Left kidney (tissue), 2 donors: ENCODE measurements around the gene CIP2A. TPM values are rescaled to one million over a fixed set of nuclear protein-coding genes. Genes with fewer than 3 reads are reported as not detected.
A peak's percentile ranks its signal among the peaks of the same experiment; 100 is the strongest.

Experiments used
- DNase-seq: peaks from one replicate; pipeline ENCODE4 v3.0.0-alpha.2; 2013
- polyA plus RNA-seq: library from polyadenylated mRNA; unstranded; fragments of 120-200 nt; gene quantifications from one replicate; pipeline ENCODE4 v1.2.1, GENCODE V29; 2013; ENCODE audit not compliant: insufficient read length

Gene CIP2A
- polyA plus RNA-seq, 1 donor, result 28.5 TPM

DNA sequence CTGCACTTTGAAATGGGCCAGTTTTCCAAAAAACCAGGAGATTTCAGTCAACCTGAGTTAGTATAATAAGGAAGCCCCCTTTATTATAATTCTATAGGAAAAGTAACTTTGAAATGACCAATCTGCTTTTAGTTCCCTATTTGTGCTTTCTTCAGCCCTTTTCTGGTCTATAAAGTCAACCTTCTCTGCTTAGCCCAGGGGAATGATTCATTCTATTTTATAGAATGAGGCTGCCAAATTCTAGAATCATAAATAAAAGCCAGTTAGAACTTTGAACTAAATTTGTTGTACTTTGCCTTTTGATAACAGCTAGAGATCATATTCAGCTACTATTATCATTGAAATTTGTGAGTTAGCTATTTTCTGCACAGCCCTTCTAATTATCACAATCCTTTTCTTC, 24.7 kb downstream of the CIP2A start:
- no peak for DNase-seq

DNA sequence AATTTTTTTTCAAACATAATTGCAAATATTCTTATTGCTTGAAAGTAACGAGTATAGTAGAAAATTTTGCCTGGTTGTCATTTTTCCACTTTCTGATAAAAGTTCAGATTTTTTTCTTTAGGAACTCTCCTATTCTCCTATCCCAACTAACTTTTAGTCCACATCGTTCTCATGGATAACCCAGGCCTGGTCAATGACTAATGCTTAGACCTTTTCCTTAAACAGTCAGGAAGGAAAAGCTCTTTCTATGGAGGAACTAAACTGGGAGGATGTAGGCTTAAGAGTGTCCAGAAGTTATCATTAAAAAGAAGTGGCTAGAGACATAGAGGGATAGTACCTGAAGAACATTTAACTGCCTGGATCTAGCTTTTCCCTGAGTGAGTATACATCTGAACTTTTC, 26.7 kb downstream of the CIP2A start:
- no peak for DNase-seq

DNA sequence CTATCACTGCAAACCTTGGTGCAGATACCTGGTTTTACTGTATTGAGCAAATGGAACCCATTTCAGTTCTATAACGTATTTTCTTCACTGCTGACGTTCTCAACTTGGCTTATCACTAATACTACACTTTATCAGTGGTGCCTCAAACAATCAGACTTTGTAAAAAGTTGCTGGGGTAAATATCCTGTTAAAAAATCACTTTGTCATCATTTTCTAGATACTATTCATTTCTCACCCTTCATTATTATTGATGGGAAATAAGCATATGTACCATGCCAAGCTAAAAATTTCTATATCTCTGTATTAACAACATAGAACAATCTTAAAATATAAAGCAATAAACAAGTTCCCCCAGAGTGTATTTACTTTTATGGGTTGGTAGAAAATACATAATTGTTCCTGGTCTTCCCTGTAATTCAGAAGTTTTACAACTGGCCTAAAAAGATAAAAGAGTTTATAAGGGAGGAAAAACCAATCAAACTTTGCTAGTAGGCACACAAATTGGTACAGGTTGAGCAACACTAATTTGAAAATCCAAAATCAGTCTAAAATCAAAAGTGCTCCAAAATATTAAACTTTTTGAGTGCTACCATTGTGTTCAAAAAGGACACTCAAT, 33.2 kb downstream of the CIP2A start:
- no peak for DNase-seq

DNA sequence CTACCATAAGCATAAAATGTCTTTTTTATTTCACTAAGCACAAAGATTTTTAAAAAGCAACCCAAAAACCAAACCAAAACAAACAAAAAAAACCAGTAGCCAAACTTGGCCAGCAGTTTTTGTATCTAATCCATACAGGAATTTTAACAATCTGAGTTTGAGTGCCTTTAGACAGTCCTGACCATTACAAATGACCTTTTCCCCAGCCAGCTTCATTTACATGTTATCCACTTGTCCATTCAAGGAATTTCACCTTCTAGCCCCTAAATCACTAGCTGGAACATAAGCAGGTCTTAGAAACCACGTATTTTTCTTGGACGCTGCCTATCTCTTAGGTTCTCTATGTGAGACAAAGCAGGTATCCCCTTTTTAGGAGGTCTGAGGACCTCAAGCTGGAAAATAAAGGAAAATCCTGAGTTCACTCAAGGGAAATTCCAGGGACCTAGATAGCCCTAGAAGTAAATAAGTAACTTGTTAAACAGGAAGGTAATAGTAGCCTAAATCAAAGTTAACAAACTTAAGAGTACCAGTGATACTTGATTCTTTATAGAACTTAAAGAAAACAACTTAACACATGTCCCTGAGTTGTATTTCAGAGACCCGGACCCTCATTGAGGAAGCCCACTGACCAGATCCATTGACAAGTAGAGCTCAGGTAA, 34.2 kb downstream of the CIP2A start:
- DNase-seq, result no peak

DNA sequence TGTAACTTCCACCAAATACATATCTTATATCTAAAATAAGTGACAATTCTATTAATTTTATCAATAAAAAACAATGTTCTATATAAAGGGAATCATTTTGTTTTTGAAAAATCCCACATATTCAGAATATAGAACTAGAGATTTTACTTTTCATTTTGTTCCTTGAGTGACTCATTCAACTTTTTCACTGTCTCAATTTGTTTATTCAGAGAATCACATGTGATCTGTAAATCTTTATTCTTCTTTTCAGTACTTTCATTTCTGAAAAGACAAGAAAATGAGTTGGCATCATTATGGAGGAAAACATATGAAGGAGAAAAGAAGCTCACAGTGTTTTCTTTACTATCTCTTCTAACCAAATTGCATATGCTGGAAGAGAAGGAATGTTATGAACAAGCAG, 35.0 kb downstream of the CIP2A start:
- DNase-seq, result no peak

DNA sequence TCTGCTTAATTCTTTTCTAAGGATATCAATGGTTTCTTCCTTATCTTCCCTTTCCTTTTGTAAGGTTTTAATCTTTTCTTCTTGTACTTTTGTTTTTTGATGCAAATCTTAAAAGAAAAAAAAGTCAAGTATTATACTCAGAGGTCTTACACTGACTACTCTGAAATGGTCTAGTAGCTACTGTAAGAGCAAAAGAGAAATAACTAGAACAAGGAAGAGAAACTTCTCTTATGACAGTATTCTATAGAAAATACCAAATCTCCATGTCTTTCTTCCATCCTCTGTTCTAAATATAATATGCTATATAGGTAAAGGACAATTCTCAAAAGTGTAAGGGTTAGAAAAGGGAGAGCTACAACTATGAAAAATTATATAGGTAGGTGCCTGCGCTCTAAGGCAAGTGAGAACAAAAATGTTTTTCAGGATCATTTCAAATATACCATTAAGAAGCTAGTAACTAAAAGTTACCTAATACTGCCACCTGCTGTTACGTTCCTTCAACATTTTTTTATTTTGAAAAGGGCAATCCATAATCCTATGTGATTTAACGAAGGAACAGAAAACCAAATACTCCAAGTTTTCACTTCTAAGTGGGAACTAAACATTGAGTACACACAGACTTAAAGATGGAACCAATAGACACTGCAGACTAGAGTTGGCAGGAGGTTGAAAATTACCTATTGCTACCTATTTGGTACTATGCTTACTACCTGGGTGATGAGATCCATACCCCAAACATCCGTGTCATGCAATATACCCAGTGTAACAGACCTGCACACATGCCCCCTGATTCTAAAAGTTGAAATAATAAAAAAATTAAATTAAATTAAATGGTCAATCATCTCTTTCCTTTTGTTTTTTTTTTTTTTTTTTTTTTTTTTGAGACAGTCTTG, 36.7 kb downstream of the CIP2A start:
- peak; percentile 55 for DNase-seq

DNA sequence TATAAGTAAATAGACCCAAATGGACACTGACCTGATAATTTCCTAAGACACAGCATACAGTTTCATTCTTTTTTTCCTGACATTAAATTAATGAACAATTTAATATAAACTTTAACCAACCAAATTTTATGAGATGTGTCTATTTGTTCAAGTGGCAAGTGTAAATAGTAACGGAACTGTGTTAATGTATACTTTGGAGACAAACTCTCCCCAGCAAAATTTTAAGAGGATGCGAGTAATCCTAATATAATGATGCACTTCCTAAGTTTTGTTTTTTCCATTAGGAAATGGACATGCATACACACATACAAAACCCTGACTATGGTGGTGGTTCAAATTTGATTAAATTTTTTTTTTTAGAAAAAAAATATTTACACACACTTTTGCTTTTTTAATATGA, 40.4 kb downstream of the CIP2A start:
- no peak for DNase-seq

DNA sequence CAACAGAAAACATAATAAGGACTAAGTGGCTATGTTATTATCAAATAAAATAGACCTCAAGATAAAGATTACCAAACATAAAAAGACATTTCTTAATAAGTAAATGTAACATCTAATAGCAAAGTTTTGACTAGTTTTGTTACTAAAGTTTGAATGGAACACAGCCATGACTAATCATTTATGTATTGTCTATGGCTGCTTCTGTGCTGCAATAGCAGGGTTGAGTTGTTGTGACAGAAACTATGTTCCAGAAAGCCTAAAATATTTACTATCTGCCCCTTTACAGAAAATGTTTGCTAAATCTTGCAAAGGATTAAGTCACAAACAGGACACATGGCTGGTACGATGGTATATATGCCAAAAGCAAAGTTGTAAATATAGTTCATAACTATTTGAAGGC, 40.9 kb downstream of the CIP2A start:
- no peak for DNase-seq

DNA sequence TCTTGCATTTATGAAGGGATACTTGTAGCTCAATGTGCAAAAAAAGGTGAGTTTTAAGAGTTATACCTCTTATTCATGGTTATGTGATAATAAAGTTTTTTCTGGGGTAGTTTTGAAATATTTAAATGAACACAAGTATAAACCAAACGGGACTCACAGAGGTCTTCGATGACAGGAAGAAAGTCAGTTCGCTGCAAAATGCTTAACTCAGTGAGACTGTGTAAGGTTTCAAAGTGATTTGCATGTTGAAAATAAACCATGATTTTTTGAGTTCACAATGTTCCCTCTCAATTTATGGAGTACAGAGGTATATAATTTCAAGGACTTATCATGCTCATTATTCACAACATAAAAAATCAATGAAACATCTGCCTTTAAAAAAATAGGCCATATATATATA, 42.5 kb downstream of the CIP2A start:
- DNase-seq, result no peak

DNA sequence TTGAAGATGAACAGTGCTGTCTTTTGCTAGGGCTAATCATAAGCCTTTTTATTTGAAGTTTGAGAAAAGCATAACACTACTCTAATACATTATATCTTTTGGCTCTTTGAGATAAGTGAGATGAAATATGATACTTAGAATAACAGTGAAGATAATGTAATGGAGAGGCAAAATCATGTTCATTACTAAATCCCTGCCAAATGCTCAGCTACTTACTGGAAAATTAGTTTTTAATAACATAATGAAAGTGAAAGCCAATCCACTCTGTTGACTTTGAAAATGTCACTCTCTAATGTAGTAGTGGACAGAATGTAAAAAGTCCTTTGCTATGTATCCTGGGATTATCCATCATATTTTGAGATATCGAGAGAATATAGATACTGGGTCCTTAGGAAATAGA, 43.0 kb downstream of the CIP2A start:
- no peak for DNase-seq

DNA sequence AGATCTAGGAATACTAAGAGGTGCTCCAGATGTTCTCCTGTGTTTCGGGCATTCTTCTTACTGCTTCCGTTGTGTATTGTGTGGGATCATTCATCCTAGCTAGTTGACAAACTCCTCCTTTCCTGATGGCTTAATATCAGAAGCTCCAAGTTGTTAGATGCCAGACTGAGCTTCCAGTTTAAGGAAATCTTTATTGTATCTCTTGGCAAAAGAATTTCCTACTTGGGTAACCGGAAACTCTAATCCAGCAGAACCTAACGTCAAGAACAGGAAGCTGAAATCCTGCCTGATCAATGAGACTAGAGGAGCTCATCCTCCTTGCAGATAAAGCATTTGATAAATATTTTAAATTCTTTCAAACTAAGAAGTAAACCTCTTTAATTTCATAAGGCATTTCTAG, 51.2 kb downstream of the CIP2A start:
- DNase-seq, result no peak

DNA sequence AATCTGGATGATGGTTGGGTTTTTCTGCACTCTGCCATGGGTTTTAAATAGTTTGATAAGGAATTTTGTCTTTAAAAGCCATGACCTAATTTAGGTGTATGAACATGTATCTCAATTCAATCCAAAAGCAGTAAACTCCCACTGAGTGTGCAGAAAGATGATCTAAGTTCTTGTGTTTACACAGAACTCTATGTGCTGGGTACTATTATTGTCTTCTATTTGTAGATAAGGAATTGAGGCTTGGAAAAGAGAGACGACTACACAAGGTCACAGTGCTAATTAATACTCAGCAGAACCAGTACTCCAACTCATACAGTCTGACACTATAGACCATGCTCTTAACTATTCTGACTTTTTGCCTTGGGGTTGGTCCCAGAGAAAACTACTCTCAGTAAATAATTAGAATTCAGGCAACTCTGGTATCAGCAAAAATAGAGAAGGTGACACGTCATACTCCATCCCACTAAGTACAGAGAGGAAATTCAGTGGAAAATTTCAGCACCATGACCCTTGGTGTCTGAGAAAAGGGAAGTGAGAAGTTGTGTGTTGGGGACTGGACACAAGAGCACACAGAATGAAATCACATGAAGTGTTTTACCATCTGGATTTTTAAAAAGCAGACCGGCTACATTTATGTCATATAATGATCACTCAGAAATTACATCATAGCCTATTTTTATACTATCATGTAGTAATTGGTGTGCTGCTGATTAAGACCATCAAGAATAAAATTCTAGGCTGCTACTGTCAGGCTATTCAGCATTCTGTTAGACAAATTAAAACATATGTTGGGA, 60.6 kb downstream of the CIP2A start:
- DNase-seq, result no peak

DNA sequence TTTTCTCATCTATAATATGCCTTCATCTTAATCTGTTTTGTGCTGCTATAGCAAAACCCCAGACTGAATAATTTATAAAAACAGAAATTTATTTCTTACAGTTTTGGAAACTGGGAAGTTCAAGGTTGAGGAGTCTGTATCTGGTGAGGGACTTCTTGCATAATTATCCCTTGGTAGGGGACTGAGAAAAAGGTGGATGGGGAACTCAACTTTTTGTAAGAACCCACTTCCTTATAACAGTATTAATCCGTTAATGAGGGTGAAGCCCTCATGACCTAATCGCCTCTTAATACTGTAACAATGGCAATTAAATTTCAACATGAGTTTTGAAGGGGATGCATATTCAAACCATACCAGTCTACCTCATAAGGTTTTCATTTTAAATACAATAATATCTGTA, 61.4 kb downstream of the CIP2A start:
- DNase-seq, result no peak

DNA sequence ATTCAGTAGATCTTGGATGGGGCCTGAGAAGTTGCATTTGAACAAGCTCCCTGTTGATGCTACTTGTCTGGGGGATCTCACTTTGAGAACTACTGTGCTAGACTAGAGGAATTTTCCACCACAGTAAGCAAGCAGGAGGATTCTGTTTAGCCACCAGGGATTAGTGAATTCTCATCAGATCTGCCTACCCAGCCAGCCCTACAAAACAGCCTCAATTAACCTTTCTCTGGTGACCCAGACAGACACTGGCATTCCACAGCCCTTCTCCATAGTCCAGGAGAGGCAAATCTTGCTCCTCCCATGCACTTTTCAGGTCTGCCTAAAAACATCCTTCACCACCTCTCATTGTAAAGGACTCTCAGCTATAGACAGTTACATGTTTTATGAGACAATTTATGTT, 62.1 kb downstream of the CIP2A start:
- DNase-seq, result peak; percentile 8

DNA sequence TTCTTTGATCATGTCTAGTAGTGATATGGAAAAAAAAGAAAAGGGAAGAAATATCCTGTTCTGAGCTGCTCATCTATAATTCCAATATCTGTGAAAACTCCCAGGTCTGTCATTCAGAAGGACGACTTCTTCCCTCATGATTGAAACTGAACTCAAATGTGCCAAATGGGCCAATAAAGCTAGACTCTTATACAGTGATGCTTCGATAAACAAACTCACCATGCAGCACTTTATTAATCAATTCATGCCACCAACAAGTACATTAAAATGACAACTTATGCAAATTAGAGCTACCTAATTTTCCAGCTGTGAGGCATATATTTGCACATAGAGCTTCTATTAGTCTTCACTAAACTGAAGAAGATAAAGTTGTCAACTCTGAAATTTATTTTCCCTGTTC, 63.3 kb downstream of the CIP2A start:
- DNase-seq, result no peak

DNA sequence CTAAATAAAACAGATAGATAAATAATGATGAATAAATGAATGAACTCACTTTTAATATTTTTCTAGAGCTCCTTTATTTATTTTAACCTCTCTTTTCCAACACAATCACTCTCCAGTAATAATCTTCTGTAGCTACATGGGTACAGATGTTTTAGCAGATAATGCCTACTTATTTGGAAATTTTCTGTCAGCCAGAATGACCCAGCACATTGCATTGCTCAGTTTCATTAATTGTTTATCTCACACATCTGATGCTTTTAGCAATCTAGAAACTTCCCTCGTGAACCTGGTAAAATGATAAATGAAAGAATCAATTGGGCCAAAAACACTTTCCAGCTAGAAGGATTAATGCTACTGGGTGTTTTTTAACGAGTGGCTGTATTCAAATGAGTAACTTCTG, 64.0 kb downstream of the CIP2A start:
- no peak for DNase-seq

DNA sequence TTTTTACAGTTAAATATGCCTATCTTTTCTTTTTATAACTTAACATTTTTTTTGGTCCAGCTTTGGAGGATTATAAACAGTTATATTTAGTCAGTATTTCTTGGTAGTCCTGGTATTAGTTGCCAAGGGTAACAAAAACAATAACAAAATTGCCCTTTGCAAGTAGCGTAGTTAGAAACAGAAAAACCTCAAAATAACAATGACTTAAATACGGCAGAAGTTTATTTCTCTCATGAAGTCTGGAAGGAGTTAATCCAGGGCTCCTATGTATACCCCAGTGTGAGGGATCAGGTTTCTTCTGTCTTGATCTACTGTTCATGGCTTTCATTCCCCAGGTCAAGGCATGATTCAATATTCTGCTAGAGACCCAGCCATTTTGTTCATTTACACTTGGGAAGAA, 64.7 kb downstream of the CIP2A start:
- no peak for DNase-seq

DNA sequence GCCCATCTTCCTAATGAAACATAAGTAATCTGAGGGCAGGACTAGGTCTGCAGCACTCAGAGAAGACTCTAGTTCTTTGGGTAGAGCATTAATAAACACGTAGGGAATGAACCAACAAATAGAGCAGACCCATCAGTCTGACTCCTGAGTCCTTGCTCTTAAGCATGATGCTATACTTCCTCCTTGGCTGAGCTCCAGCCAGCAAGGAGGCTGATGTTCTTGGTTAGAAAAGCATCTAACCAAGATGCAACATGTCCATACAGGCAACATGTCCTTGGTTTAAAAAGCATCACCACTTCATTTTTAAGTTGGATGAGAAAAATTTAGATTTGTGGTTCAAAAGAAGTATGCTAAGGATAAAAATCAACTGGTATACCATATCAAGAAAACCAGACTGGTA, 70.3 kb downstream of the CIP2A start:
- DNase-seq, result no peak

DNA sequence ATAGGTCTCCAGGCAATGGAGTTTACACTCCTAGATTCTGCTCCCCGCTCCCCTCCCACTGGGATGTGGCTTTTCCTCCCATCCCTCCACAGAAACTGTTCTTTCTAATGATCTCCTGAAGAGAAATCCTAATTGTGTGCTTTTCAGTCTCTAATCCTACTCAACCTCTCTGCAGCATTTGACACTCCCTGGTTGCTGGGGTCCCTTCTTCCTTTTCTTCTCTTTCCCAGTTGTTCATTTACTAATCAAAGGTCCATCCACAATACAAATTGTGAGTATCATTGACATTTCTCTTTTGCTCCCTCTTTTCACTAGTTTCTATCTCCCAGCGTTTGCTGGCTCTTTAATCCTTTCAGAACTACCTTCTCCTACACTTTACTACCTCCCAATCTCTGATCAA, 72.4 kb downstream of the CIP2A start:
- no peak for DNase-seq

DNA sequence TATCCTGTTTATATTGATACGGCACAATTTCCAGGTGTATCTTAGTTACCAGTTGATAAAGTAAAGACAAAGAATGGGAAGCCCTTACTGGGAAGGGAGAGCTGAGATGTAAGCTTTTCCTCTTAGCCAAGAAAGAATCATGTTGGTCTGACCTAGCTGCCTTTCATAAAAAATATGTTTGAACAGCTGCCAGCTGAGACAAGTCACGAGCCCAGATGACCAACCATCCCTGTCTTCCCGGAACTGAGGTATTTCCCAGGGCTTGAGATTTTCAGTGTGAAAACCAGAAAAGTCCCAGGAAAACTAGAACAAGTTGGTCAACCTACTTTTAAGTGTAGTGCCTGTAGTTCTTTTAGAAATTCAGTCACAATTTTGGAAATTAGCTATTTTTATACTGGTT, 75.3 kb downstream of the CIP2A start:
- no peak for DNase-seq

DNA sequence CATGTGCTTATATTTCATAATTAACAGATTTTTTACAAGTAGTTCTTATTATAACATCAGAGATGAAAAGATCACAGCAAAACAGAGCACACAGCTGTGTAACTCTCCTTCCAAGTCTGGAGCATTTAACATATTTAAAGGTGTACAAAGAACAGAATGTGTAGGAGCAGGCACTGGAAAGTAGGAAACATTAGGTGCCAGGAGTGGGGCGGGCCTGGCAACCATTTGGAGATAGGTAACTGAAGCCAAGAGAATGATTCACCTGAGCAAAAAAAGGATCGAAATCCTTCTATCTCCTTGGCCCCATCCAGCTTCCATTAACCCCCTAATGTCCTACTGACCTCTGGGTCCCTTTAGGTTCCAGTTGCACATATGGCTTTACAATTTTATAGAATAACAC, 76.6 kb downstream of the CIP2A start:
- no peak for DNase-seq

DNA sequence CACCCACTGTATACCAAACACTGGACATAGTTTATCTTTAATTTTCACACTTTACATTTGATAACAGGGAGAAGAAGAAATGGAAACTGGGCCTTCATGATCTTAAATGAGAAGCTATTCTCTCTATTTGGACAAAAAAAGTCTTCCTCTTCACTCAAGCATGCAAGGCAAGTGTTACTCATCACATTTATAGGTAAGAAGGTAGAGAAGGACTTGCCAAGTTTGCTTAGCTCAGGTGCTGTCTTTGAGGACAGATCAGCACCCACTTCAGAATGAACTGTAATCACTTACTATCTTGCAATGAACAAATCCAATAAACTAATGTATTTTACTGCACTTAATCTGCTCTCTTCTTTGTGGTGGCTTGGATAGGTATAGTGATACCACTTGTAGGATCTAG, 77.7 kb downstream of the CIP2A start:
- DNase-seq, result no peak

DNA sequence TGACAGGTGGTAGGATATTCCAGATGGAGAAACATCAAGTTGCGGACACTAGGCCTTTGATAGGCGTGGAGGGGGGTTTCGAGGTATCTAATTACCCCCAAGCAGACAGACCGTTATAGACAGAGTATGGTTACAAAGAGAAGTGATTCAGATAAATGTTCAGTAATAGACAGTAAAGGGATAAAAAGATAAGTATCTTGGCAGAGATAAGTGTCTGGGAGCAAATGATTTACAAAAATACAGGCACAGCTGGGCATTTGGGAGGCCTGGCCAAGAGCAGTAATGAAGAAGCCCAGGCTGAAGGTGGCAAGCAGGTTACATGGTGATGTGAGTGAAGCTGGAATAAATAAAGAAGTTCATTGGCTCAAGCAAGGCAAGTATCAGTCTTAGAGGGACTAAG, 78.2 kb downstream of the CIP2A start:
- no peak for DNase-seq
